ENCODE data around the gene SAA1. TPM values are rescaled to one million over a fixed set of nuclear protein-coding genes. Genes with fewer than 3 reads are reported as not detected.

The SAA1 gene
- total and polyA plus RNA-seq, 10 of the 15 experiments (the other 5 are each of a cell fraction or from before 2014, with no cell fraction given), result 0.36 to 6.9 TPM; not detected in 8

GRCh38 chr11:18288911-18289310 is 22.8 kb downstream of the SAA1 start:
- SMC1A ChIA-PET (ENCODE audit: uncharacterized antibody, unreplicated experiment), result interaction anchor here (0.8 to 2.0 kb wide), 3 partner anchors 12 to 45 kb away, joined by 3 to 9 read pairs (median 3); no protein-coding TSS in a partner anchor
- Histone ChIP-seq H3K27ac (ENCODE audit: control insufficient read depth, insufficient read depth) (no peak overlapping the region), H3K4me1 (ENCODE audit: control insufficient read depth, insufficient read depth, low read length) (no peaks in the 10 kb centered on the region), H3K4me2 (ENCODE audit: control insufficient read depth, insufficient read depth) (no peak overlapping the region), H3K9ac (ENCODE audit: control insufficient read depth, insufficient read depth, low read length) (no peak overlapping the region), H3K9me3 (replicated peaks; ENCODE audit: control insufficient read depth, insufficient read depth, low read length) (no peaks in the 10 kb centered on the region), H3K79me2 (ENCODE audit: control insufficient read depth, insufficient read depth, low read length) (no peaks in the 10 kb centered on the region), H3K4me3 (no peak overlapping the region), H4K20me1 (ENCODE audit: control insufficient read depth, insufficient read depth) (no peaks in the 10 kb centered on the region), H3K36me3 (ENCODE audit: control insufficient read depth in 2 of 2, insufficient read depth in 2 of 2, low read length in 1 of 2) (peaks cover 16 to 45% of the 10 kb centered on the region in 2 experiments), H2AFZ (ENCODE audit: control insufficient read depth, low read depth, low read length) (no peak overlapping the region), H3K27me3 (replicated peaks in 1 of 2; ENCODE audit: control insufficient read depth in 2 of 2, insufficient read depth in 2 of 2, low read length in 1 of 2) (no peaks in the 10 kb centered on the region)
- RAD21 ChIA-PET (ENCODE audit: unreplicated experiment), result no interaction called here
- WGBS (ENCODE audit: insufficient coverage, insufficient replicate concordance, low lambda C conversion rate, missing lambda C conversion rate), result 100% methylated on average over 4 of the region's 4 CpGs
- ATAC-seq (no peak), DNase-seq (ENCODE audit: low read depth, low spot score) (no peak), FAIRE-seq (no peak)
- no TSS peak for BruUV-seq (replicated peaks)
- POLR2A ChIA-PET, result interaction anchor here (1.0 to 1.1 kb wide), 2 partner anchors 33 to 342 kb away, joined by 3 to 5 read pairs; partner anchors contain the start of gene HPS5
- TF ChIP-seq HDAC6 (IDR thresholded peaks at IDR 0.05; ENCODE audit: unreplicated experiment) (no peak), LARP7 (IDR thresholded peaks at IDR 0.05) (no peak), SP1 (IDR thresholded peaks at IDR 0.05; ENCODE audit: low read depth, low read length) (no peak), POU2F2 (IDR thresholded peaks at IDR 0.05; ENCODE audit: borderline replicate concordance, low read depth, low read length) (no peak), TCF7 (IDR thresholded peaks at IDR 0.05; ENCODE audit: borderline replicate concordance) (no peak), BMI1 (IDR thresholded peaks at IDR 0.05; ENCODE audit: borderline replicate concordance) (no peak), FOXM1 (IDR thresholded peaks at IDR 0.05; ENCODE audit: low read depth, low read length) (no peak), YBX1 (IDR thresholded peaks at IDR 0.05) (no peak), RAD21 (IDR thresholded peaks at IDR 0.05; ENCODE audit: insufficient read depth, low read depth, low read length) (no peak)
- CTCF ChIA-PET, result interaction anchor here (0.9 to 1.0 kb wide), 2 partner anchors 45 to 415 kb away, joined by 3 to 4 read pairs; no protein-coding TSS in a partner anchor
- intact Hi-C loops (cut with micrococcal nuclease; ENCODE audit: unreplicated experiment) (no loop called here), in situ Hi-C loops (cut with MboI) (no loop called here)

Measured in GM12878 (cell line).